IMR-90 (cell line): ENCODE data around the gene NDUFS3.

ENCODE experiments used
- BHLHE40 ChIP-seq: fragments of 150-350 bp; IDR thresholded peaks from 2 replicates; pipeline ENCODE4 v1.6.1; 2016; ENCODE audit warnings: mild to moderate bottlenecking, low read depth, low read length
- CEBPB ChIP-seq: IDR thresholded peaks from 2 replicates; pipeline ENCODE4 v1.6.1; 2012; ENCODE audit warnings: low read depth, low read length, improper control_type of control experiment
- CTCF ChIP-seq: conservative IDR thresholded peaks from 2 replicates; pipeline ENCODE4 v1.5.1; 2012; ENCODE audit warnings: mild to moderate bottlenecking, low read depth, low read length, improper control_type of control experiment
- ELK1 ChIP-seq: fragments of 150-350 bp; IDR thresholded peaks from 2 replicates; pipeline ENCODE4 v1.6.1; 2016; ENCODE audit warnings: low read depth, mild to moderate bottlenecking, low read length, moderate library complexity, borderline replicate concordance
- MAFK ChIP-seq: IDR thresholded peaks from 2 replicates; pipeline ENCODE4 v1.6.1; 2012; ENCODE audit warnings: low read depth, low read length, improper control_type of control experiment
- MAZ ChIP-seq: IDR thresholded peaks from 2 replicates; pipeline ENCODE4 v1.6.1; 2012; ENCODE audit warnings: low read depth, mild to moderate bottlenecking, low read length, improper control_type of control experiment, moderate library complexity, borderline replicate concordance
- MXI1 ChIP-seq: IDR thresholded peaks from 2 replicates; pipeline ENCODE4 v1.6.1; 2012; ENCODE audit warnings: low read depth, mild to moderate bottlenecking, low read length, moderate library complexity, borderline replicate concordance
- POLR2A ChIP-seq: IDR thresholded peaks from 2 replicates; pipeline ENCODE4 v1.6.1; 2012; ENCODE audit warnings: mild to moderate bottlenecking, low read depth, low read length
- RAD21 ChIP-seq: IDR thresholded peaks from 2 replicates; pipeline ENCODE4 v1.6.1; 2012; ENCODE audit warnings: low read length, improper control_type of control experiment
- RCOR1 ChIP-seq: IDR thresholded peaks from 2 replicates; pipeline ENCODE4 v1.6.1; 2012; ENCODE audit warnings: mild to moderate bottlenecking, low read length, improper control_type of control experiment; ENCODE audit not compliant: insufficient replicate concordance
- SMC3 ChIP-seq: fragments of 150-350 bp; IDR thresholded peaks from 2 replicates; pipeline ENCODE4 v1.6.1; 2016; ENCODE audit warnings: low read depth, mild to moderate bottlenecking, antibody characterized with exemption, low read length, moderate library complexity
- TF ChIP-seq, protein P1 (sequence below): fragments of 150-350 bp; IDR thresholded peaks from 2 replicates; pipeline ENCODE4 v1.6.1; 2017; ENCODE audit warnings: mild to moderate bottlenecking, antibody characterized with exemption, low read length, low read depth

- TF ChIP-seq CTCF (no peak), POLR2A (no peak), CEBPB (no peak), RAD21 (no peak), MAFK (no peak), MXI1 (no peak), RCOR1 (no peak), MAZ (no peak), ELK1 (no peak), BHLHE40 (no peak), SMC3 (no peak)
- TF ChIP-seq, protein P1, sequence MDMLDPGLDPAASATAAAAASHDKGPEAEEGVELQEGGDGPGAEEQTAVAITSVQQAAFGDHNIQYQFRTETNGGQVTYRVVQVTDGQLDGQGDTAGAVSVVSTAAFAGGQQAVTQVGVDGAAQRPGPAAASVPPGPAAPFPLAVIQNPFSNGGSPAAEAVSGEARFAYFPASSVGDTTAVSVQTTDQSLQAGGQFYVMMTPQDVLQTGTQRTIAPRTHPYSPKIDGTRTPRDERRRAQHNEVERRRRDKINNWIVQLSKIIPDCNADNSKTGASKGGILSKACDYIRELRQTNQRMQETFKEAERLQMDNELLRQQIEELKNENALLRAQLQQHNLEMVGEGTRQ, result no peak
Measured at GRCh38 chr11:47593934-47594855, 15.3 kb downstream of the NDUFS3 start, which contains the start of gene C1QTNF4.
